T follicular helper cell (primary cell): ENCODE results near the gene STXBP5.
A peak's percentile ranks its signal among the peaks of the same experiment; 100 is the strongest.

ENCODE experiments used
- DNase-seq: peaks from one replicate; pipeline ENCODE4 v3.0.0-alpha.2; 2020; ENCODE audit warnings: low read depth
- total RNA-seq, 2 experiments: gene quantifications; one replicate each; lab custom pipeline; 2026; lab: John Stamatoyannopoulos, UW

STXBP5 gene
- 58.2 to 87.3 reads per million in 2 experiments for total RNA-seq

GRCh38 chr6:147204060-147204785 lies at the start of gene STXBP5:
STXBP5 (plus strand) TSS chr6:147204417; CDS start chr6:147204533, 116 bp downstream.
- peak; percentile 6 for DNase-seq

DNA sequence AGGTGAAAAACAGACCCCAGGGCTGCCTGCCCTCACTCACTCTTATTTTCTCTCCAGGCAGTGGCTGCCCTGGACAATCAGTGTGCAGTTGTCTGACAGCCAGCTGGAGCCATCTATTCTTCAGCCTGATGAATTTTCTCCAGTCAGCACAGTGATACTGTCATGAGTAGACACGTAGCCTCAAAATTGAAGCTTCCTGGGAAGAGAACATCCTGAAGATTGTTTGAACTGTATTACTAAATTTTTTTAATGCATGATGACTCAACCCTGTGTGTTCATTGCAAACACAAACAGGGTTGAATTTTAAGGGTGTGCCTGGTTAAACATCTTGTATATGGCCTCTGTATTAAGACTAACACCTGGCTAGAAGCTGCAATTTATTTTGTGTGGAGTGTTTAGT lies 49.8 kb upstream of the STXBP5 start:
- no peak for DNase-seq

DNA sequence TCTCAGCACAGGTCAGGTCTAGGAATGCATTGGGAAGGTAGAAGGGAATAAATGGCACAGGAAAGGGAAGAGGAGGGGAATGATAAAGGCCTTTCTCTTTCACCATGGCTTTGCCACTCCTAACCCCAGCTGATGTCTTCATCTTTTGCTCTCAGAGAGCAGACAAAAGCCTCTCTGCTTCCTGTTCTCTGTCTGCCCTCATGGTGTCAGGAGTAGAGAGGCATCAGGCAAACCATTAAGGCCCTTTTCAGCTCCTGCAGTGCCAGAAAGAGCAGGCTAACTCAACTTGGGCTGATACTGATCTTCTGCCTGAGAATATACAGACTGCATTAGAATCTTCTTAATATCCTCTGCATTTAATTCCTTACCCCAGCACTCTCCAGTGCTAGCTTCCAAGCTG lies 48.0 kb upstream of the STXBP5 start:
- no peak for DNase-seq

DNA sequence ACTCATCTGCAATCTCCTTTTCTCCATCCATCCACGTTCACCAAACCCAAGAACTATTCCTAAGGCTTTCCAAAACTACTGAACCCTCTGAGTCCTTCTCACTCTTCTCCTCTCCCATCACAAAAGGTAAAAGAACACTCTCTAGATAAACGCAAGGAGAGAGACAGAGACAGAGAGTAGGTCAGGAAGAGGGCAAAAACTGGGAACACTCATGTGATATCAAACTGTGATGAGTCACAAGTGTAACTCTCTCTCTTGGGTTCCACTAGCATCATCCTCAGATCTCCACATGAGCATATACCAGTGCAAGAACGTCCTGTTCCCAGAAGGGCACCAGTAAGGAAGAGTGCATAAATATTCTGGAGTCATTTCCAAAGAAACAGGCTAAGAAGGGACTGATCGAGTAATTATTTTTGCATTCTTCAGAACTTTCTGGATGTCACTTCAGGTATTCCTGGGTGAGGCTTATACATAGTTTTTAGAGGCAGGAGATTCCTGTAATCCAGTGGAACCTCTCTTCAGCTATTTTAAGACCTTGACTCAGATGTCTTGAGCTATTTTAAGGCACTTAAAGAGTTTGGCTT lies 47.3 kb upstream of the STXBP5 start:
- DNase-seq: no peak

DNA sequence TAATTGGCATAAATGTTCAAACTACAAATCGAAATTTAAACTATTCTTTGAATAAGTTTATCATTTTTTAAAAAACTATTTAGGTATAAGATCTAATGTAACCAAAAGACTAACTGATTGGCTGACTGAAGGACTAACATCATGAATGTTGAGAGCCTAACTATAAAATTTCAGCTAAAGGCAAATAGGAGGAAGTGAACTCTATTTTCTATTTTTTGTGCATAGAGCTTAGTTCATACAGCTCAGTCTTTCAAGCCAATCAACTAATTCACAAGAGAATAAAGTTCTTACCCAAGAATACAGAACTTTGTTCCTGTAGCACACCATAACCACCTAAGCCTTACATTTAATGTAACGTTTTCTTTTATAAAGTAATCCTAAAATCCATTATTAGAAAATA lies 46.3 kb upstream of the STXBP5 start:
- no peak for DNase-seq

- no peak for DNase-seq
These were observed 45.3 kb upstream of the STXBP5 start for GRCh38 chr6:147158881-147159280.

DNA sequence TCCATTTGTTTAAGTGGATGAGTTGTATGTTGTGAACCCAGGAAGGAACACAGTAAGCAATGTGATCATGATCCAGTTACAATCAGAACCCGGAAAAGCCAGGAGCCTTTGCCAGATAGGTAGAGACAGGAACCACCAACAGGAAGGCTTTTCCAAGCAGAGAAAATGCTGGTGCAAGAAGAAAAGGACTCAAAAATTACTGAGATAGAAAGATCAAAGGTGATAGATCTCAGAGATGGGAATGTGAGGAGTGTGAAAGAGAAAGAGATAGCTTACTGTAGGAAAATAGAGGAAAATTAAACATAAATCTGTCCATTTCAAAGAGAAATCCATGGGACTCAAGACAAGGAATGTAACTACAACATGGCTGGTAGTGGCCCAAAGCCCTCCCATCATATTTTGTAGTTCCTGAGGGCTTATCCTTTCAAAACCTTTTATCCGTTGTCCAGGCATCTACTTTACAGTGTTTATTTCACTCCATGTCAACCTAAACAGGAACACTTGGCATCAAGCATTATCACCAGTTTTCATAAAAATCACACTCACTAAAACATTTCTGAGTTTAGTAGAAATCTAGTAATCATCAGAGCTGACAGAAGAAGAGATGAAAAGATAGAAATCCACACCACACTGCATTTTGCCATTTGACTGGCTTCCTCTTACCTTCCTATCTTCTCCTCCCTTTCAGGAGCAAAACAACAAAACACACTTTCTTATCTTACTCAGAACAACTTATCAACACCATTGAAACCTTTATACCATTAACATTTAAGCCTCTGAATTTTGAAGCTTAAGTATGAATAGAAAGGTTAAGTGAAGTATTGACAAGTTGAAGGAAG lies 44.5 kb upstream of the STXBP5 start:
- DNase-seq: no peak

DNA sequence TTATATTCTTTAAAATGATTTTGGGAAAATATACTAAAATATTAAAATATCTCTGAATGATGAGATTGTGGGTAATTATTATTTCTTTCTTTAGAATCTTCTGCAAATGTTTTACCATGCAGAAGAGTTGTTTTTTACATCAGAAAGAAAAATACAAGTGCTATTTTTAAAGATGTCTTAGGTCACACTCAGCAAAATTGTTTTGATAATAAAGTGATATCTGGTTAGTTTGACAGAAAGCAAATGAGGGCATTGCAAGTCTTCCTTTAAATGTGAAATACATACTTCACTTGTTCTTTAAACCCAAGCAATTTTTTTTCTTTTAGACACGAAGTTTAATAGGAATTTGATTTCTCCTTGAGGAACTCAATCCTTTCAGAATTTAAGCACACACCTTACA lies 43.6 kb upstream of the STXBP5 start:
- DNase-seq: no peak

- no peak for DNase-seq
These were observed 42.8 kb upstream of the STXBP5 start for GRCh38 chr6:147161253-147161973.

GRCh38 chr6:147161974-147162495 lies 42.2 kb upstream of the STXBP5 start:
- no peak for DNase-seq

DNA sequence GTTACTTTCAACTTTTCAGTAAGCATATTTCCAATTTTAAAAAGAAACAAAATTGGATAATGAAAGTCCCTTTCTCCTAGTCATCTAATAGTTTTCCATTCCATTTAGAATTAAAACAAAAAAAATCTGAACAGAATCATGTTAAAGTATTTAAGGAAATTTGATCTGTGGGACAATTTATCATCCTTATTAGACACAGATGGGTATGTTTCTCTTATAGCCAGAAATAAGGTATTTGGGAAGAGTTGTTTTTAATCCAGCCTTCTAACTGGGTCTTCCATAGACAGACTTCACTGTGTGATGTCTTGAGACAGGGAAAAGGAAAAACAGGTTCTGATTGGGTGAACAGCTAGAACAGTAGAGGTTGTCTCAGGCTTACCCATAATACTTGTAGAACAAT lies 39.5 kb upstream of the STXBP5 start:
- DNase-seq: no peak

GRCh38 chr6:147166360-147166944 lies 37.8 kb upstream of the STXBP5 start:
- DNase-seq: no peak

- no peak for DNase-seq
These were observed 37.2 kb upstream of the STXBP5 start for GRCh38 chr6:147166992-147167391.

- DNase-seq: no peak
These were observed 36.4 kb upstream of the STXBP5 start for GRCh38 chr6:147167576-147168461.

GRCh38 chr6:147169529-147169928 lies 34.7 kb upstream of the STXBP5 start:
- no peak for DNase-seq

DNA sequence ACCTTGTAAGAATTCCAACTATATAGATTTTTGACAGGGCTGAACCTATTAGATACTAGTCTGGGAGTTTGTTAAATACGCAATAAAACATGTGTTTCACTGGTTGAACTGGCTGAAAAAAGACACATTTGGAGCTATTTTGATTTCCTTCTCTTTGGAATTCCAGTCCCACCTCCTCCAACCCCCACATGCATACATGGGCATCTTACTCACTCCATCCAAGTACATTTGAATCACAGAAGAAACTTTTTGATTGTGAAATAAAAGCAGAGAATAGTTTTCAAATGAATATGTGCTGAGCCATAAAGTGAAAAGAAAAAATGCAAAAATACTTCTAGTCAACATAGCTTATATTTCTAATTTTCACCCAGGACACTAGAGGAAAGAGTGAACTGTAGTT lies 33.9 kb upstream of the STXBP5 start:
- DNase-seq: no peak

- no peak for DNase-seq
These were observed 31.1 kb upstream of the STXBP5 start for GRCh38 chr6:147173140-147173539.

DNA sequence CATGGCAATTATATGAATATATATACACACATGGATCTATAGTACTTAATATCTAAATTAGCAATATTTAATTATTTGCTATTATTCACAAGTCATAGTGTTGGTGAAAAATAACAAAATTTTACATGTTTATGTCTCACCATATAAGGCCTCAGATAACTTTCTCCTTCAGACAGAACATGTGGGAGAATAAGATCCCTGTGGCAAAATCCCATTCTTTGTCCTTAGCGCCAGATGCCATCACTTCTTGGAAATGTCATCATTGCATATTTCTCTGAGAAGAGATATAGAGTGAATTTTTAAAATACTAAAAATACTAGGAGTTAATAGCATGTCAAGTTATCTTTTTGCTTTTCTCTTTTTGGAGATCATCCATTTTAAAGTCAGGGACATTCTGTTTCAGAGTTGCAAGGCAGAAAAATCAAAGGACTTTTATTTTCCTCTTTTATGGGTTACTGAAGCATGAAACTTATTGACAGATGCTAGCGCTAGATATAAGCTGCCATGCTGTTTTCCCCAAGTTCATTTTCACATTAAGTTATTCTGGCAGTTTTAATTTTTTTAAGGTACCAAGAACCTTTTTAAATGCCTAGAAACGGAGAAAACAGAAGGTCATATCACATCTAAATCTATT lies 30.4 kb upstream of the STXBP5 start:
- DNase-seq: no peak

DNA sequence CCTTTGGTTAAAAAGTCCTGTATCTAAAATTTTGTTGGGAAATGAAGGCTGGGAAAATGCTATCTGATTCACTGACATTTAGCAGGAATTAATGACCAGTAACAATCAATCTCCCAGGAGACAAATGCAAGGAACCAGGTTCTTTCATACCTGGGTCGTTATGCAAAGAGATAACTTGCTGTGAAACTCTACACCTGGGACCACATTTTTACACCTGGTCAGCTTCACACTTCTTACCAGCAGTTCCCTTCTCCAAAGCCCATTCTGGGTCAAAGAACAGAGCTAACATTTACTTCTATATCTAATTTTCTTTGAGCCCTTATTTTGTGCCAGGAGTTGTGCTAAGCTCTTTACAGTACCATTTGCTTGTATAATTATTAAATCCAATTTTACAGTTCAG lies 27.4 kb upstream of the STXBP5 start:
- no peak for DNase-seq

- DNase-seq: no peak
These were observed 26.9 kb upstream of the STXBP5 start for GRCh38 chr6:147177286-147177685.
